ENCODE data around the gene ATG4C.
"Not testable (repeated sequence)": the region's sequence is repeated elsewhere in the genome, so short reads cannot be mapped to it uniquely, and the experiment has no call there.

ATG4C gene

GRCh38 chr1:62760021-62760782, 23.7 kb upstream of the ATG4C start:
- H3K36me3 ChIP-seq (ENCODE audit: control insufficient read depth in 2 of 2, insufficient read depth in 1 of 2, low read length in 2 of 2); H3K27ac ChIP-seq (ENCODE audit: extremely low read depth, low read depth, low read length); POLR2A ChIA-PET; H3K4me3 ChIP-seq (ENCODE audit: low read depth, low read length); H3K4me1 ChIP-seq (ENCODE audit: control insufficient read depth, insufficient read depth, low read length); H3K9me3 ChIP-seq (ENCODE audit: control insufficient read depth, insufficient read depth, low read depth, low read length): not testable (repeated sequence)
- CTCF ChIA-PET = interaction anchor here (0.6 kb wide), 1 partner anchor 13 kb away, joined by 3 read pairs; no protein-coding TSS in a partner anchor

- H3K4me3 ChIP-seq (ENCODE audit: low read depth, low read length); CTCF ChIA-PET; H3K27ac ChIP-seq (ENCODE audit: extremely low read depth, low read depth, low read length); H3K9me3 ChIP-seq (ENCODE audit: control insufficient read depth, insufficient read depth, low read depth, low read length); H3K4me1 ChIP-seq (ENCODE audit: control insufficient read depth, insufficient read depth, low read length); H3K36me3 ChIP-seq (ENCODE audit: control insufficient read depth in 2 of 2, insufficient read depth in 1 of 2, low read length in 2 of 2); POLR2A ChIA-PET: not testable (repeated sequence)
- TF ChIP-seq ZNF416 (tag by site-specific recombination; IDR thresholded peaks at IDR 0.05) = 0 out of 2 replicates have a peak, but pooled peaks have one; percentile 33
These were observed 22.6 kb upstream of the ATG4C start for GRCh38 chr1:62761223-62761870.

GRCh38 chr1:62762027-62762426, 21.9 kb upstream of the ATG4C start:
- POLR2A ChIA-PET; H3K4me3 ChIP-seq (ENCODE audit: low read depth, low read length); H3K27ac ChIP-seq (ENCODE audit: extremely low read depth, low read depth, low read length); H3K4me1 ChIP-seq (ENCODE audit: control insufficient read depth, insufficient read depth, low read length); H3K9me3 ChIP-seq (ENCODE audit: control insufficient read depth, insufficient read depth, low read depth, low read length); H3K36me3 ChIP-seq (ENCODE audit: control insufficient read depth in 2 of 2, insufficient read depth in 1 of 2, low read length in 2 of 2): not testable (repeated sequence)
- CTCF ChIA-PET = interaction anchor here (1.3 kb wide), 1 partner anchor 254 kb away, joined by 4 read pairs; no protein-coding TSS in a partner anchor

- Histone ChIP-seq H3K27ac (ENCODE audit: extremely low read depth, low read depth, low read length) (no peak overlapping the region), H3K36me3 (ENCODE audit: control insufficient read depth in 2 of 2, insufficient read depth in 1 of 2, low read length in 2 of 2) (no peaks in the 10 kb centered on the region), H3K4me3 (ENCODE audit: low read depth, low read length) (no peak overlapping the region), H3K9me3 (ENCODE audit: control insufficient read depth, insufficient read depth, low read depth, low read length) (no peaks in the 10 kb centered on the region), H3K4me1 (ENCODE audit: control insufficient read depth, insufficient read depth, low read length) (no peaks in the 10 kb centered on the region)
- CTCF ChIA-PET = interaction anchor here (0.5 to 1.3 kb wide), 3 partner anchors 46 to 258 kb away, joined by 3 to 4 read pairs (median 4); no protein-coding TSS in a partner anchor
- POLR2A ChIA-PET = interaction anchor here (0.6 kb wide), 1 partner anchor 343 kb away, joined by 3 read pairs; no protein-coding TSS in a partner anchor
- TF ChIP-seq ZNF48 (tag by site-specific recombination; IDR thresholded peaks at IDR 0.05) (no peak), ZNF626 (tag by site-specific recombination; IDR thresholded peaks at IDR 0.05) (no peak), ZNF146 (tag by site-specific recombination; IDR thresholded peaks at IDR 0.05) (no peak), ZNF138 (tag by site-specific recombination; IDR thresholded peaks at IDR 0.05; ENCODE audit: borderline replicate concordance) (no peak), ZBTB10 (tag by site-specific recombination; IDR thresholded peaks at IDR 0.05) (no peak), ZNF292 (tag by site-specific recombination; IDR thresholded peaks at IDR 0.05; ENCODE audit: borderline replicate concordance, low read depth) (no peak), ZNF777 (tag by site-specific recombination; IDR thresholded peaks at IDR 0.05; ENCODE audit: borderline replicate concordance) (no peak)
These were observed 18.0 kb upstream of the ATG4C start for GRCh38 chr1:62765981-62766380.

GRCh38 chr1:62768551-62768950, 15.4 kb upstream of the ATG4C start:
- not testable (repeated sequence) for H3K36me3 ChIP-seq (ENCODE audit: control insufficient read depth in 2 of 2, insufficient read depth in 1 of 2, low read length in 2 of 2); H3K9me3 ChIP-seq (ENCODE audit: control insufficient read depth, insufficient read depth, low read depth, low read length); H3K4me3 ChIP-seq (ENCODE audit: low read depth, low read length); H3K27ac ChIP-seq (ENCODE audit: extremely low read depth, low read depth, low read length); H3K4me1 ChIP-seq (ENCODE audit: control insufficient read depth, insufficient read depth, low read length)
- ChIA-PET POLR2A (interaction anchor here (0.7 kb wide), 1 partner anchor 1501 kb away, joined by 3 read pairs; no protein-coding TSS in a partner anchor), CTCF (interaction anchor here (0.5 to 1.9 kb wide), 5 partner anchors 13 to 700 kb away, joined by 3 to 6 read pairs (median 4); no protein-coding TSS in a partner anchor)
